SJCRH30 (cell line): ENCODE measurements around the gene LRRK2. TPM values are rescaled to one million over a fixed set of nuclear protein-coding genes. Genes with fewer than 3 reads are reported as not detected.

Experiments used
- total RNA-seq: library from RNA; depleted of rRNA; stranded (reverse); fragments of >200 nt; shearing (Covaris generic); gene quantifications from 2 replicates; pipeline ENCODE4 v1.2.3, GENCODE V29; 2014; rRNA removed

Gene LRRK2
- total RNA-seq, 1 experiment from 2014 or later, result 0.04 TPM

Other genes with a start within 250 kb of the LRRK2 start
- 8.4 and 11.1 TPM in 2 replicates for gene SLC2A13, start 118.9 kb upstream of the LRRK2 start, total RNA-seq